HFFc6 (cell line): ENCODE data around the gene YY1. TPM values are rescaled to one million over a fixed set of nuclear protein-coding genes. Genes with fewer than 3 reads are reported as not detected.

Experiments used
- DNase-seq: peaks from one replicate; pipeline ENCODE4 v3.0.0-alpha.2; 2018
- H3K27ac Mint-ChIP-seq: 2 replicates; pipeline ENCODE4 v1.8.0; 2020; ENCODE audit warnings: mild to moderate bottlenecking, mixed read lengths
- H3K27me3 Mint-ChIP-seq: 2 replicates; pipeline ENCODE4 v1.8.0; 2021; ENCODE audit warnings: mild to moderate bottlenecking, moderate library complexity, mixed read lengths; ENCODE audit not compliant: insufficient read depth
- H3K36me3 Mint-ChIP-seq: 2 replicates; pipeline ENCODE4 v1.8.0; 2021; ENCODE audit warnings: low read depth, mixed read lengths
- H3K4me1 Mint-ChIP-seq: 2 replicates; pipeline ENCODE4 v1.8.0; 2020; ENCODE audit warnings: low read depth, mixed read lengths
- H3K4me3 Mint-ChIP-seq: 2 replicates; pipeline ENCODE4 v1.8.0; 2020; ENCODE audit warnings: mild to moderate bottlenecking, moderate library complexity, mixed read lengths
- H3K9me3 Mint-ChIP-seq: 2 replicates; pipeline ENCODE4 v1.8.0; 2020; ENCODE audit warnings: mild to moderate bottlenecking, mixed read lengths
- total RNA-seq, 6 experiments: library from RNA; stranded (reverse); fragmentation: NEBNext Ultra II Directional; extraction: Animal tissue kit (Norgen Biotek cat#: 25700); gene quantifications; 2 replicates in 1 of 6; 3 replicates in 5 of 6; pipeline ENCODE4 v1.2.3, GENCODE V29; 2021
- TF ChIP-seq, protein P1 (sequence below): fragments of 200-600 bp; sonication (generic); IDR thresholded peaks from 2 replicates; pipeline ENCODE4 v1.5.0; 2021; ENCODE audit warnings: antibody characterized with exemption, mild to moderate bottlenecking

Gene YY1
- total RNA-seq, 6 experiments from 2014 or later, result 57.0 to 70.8 (median 68.1) TPM

GRCh38 chr14:100314724-100315123 is 75.8 kb downstream of the YY1 start:
- Mint-ChIP-seq H3K27ac (no peak overlapping the region), H3K27me3 (peaks cover 11% of the 10 kb centered on the region), H3K9me3 (no peaks in the 10 kb centered on the region), H3K36me3 (no peaks in the 10 kb centered on the region), H3K4me1 (no peaks in the 10 kb centered on the region), H3K4me3 (no peak overlapping the region)
- DNase-seq, result no peak
- TF ChIP-seq, protein P1, sequence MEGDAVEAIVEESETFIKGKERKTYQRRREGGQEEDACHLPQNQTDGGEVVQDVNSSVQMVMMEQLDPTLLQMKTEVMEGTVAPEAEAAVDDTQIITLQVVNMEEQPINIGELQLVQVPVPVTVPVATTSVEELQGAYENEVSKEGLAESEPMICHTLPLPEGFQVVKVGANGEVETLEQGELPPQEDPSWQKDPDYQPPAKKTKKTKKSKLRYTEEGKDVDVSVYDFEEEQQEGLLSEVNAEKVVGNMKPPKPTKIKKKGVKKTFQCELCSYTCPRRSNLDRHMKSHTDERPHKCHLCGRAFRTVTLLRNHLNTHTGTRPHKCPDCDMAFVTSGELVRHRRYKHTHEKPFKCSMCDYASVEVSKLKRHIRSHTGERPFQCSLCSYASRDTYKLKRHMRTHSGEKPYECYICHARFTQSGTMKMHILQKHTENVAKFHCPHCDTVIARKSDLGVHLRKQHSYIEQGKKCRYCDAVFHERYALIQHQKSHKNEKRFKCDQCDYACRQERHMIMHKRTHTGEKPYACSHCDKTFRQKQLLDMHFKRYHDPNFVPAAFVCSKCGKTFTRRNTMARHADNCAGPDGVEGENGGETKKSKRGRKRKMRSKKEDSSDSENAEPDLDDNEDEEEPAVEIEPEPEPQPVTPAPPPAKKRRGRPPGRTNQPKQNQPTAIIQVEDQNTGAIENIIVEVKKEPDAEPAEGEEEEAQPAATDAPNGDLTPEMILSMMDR, result no peak

- Mint-ChIP-seq H3K27ac (no peak overlapping the region), H3K4me3 (peak overlapping the region; percentile 41; the same call in 1 of the 2 replicates), H3K36me3 (no peaks in the 10 kb centered on the region), H3K27me3 (peaks cover 7% of the 10 kb centered on the region), H3K9me3 (no peaks in the 10 kb centered on the region), H3K4me1 (no peaks in the 10 kb centered on the region)
- DNase-seq, result no peak
- TF ChIP-seq, protein P1, result no peak
Measured at GRCh38 chr14:100317389-100317788, 78.4 kb downstream of the YY1 start.

DNA sequence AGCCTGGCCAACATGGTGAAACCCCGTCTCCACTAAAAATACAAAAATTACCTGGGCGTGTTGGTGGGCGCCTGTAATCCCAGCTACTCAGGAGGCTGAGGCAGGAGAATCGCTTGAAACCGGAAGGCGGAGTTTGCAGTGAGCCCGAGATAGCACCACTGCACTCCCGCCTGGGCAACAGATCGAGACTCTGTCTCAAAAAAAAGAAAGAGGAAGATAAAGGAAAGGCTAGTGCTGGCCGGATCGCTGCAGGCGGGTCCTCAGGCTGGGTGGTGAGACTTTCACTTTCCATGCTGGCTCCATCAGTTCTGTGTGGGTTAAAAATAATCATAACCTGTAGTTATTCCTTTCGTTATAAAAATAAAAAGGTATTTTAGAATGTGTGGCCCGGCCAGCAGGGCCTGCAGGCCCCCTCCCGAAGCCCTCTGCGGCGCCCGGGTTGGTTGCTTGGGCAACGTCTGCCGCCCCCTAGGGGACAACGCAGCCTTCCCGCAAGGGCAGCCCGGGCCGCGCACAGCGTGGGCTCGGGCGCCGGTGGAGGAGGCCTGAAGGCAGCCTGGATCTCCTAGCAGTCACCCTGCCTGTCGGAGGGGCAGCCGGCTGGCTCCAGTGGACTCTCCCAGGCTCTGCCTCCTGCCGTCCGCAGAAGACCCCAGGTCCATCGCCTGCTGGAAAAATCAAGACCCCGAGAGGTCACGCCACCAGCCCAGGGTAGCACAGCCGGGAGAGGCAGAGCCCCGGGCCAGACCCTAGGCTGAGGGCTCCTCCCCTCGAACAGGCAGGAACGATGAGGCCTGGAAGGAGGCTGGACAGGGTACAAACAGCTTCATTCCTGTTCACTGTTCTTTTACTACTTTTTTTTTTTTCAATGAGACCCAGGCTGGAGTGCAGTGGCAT is 79.2 kb downstream of the YY1 start:
- no peaks in the 10 kb centered on the region for H3K36me3 Mint-ChIP-seq
- H3K27ac Mint-ChIP-seq, result no peak overlapping the region; the same call in 1 of the 2 replicates
- H3K27me3 Mint-ChIP-seq, result peaks cover 5% of the 10 kb centered on the region
- H3K4me3 Mint-ChIP-seq, result peak overlapping the region; percentile 41; the same call in 1 of the 2 replicates
- no peaks in the 10 kb centered on the region for H3K9me3 Mint-ChIP-seq
- no peak for DNase-seq
- TF ChIP-seq, protein P1, result peak; percentile 85
- no peaks in the 10 kb centered on the region for H3K4me1 Mint-ChIP-seq

DNA sequence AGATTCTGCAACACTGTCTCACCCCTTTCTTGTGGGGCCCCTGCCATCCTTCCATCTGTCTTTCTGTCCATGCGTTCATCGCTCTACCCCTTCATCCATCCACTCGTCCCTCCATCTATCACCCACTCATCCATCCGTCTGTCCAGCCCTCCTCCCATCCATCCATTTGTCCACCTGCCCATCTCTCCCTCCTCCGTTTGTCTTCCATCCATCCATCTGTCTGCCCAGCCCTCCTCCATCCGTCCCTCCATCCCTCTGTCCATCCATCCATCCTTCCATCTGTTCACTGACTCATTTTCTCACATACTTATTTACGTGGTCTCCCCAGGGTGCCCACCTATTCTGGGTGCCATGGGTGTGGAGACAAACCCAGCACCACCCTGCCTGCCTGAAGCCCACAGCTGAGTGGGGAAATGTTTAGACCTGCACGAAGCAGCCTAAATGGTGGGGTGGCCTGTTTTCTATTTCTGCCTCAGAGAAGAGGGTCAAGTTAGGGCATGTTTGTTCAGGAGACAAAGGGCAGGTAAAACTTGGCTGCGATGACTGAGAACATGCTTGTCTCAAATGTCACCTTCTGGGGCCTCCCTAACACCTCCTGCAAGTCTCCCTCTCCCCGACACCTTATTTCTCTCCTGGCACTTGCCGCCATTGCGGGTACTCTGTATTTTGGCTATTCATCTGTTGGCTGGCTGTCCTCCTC is 81.4 kb downstream of the YY1 start:
- peaks cover 7% of the 10 kb centered on the region for H3K27me3 Mint-ChIP-seq
- no peaks in the 10 kb centered on the region for H3K4me1 Mint-ChIP-seq
- H3K36me3 Mint-ChIP-seq, result no peaks in the 10 kb centered on the region
- no peak for DNase-seq
- H3K27ac Mint-ChIP-seq, result no peak overlapping the region
- no peak overlapping the region for H3K4me3 Mint-ChIP-seq
- TF ChIP-seq, protein P1, result no peak
- H3K9me3 Mint-ChIP-seq, result no peaks in the 10 kb centered on the region

- Mint-ChIP-seq H3K27ac (no peak overlapping the region), H3K36me3 (no peaks in the 10 kb centered on the region), H3K27me3 (peaks cover 14% of the 10 kb centered on the region), H3K4me1 (no peaks in the 10 kb centered on the region), H3K4me3 (no peak overlapping the region), H3K9me3 (no peaks in the 10 kb centered on the region)
- TF ChIP-seq, protein P1, result no peak
- no peak for DNase-seq
Measured at GRCh38 chr14:100321473-100322137, 82.7 kb downstream of the YY1 start.
